CD4-positive, alpha-beta T cell treated with Interleukin-15 for 1 hour (primary cell): ENCODE results near the gene MAP3K1.
"Not testable (repeated sequence)": the region's sequence is repeated elsewhere in the genome, so short reads cannot be mapped to it uniquely, and the experiment has no call there.

Experiments used
- DNase-seq: peaks from one replicate; pipeline ENCODE4 v3.0.0-alpha.2; 2020

The MAP3K1 gene

GRCh38 chr5:56814963-56815657 is at the start of gene MAP3K1:
TSS of gene MAP3K1 (plus strand) at chr5:56815549. CDS start at chr5:56815574, 25 bp downstream.
- peak; percentile 82 for DNase-seq

- DNase-seq: no peak
Measured at GRCh38 chr5:56766926-56767325, 48.4 kb upstream of the MAP3K1 start.

- no peak for DNase-seq
Measured at GRCh38 chr5:56769875-56770604, 45.3 kb upstream of the MAP3K1 start.

- DNase-seq: no peak
Measured at GRCh38 chr5:56772767-56773166, 42.6 kb upstream of the MAP3K1 start.

GRCh38 chr5:56774957-56775356 is 40.4 kb upstream of the MAP3K1 start:
- no peak for DNase-seq

- not testable (repeated sequence) for DNase-seq
Measured at GRCh38 chr5:56776212-56776846, 39.0 kb upstream of the MAP3K1 start.

- DNase-seq: no peak
Measured at GRCh38 chr5:56783261-56783660, 32.1 kb upstream of the MAP3K1 start.

- no peak for DNase-seq
Measured at GRCh38 chr5:56786346-56786745, 29.0 kb upstream of the MAP3K1 start.

GRCh38 chr5:56791396-56791795 is 24.0 kb upstream of the MAP3K1 start:
- DNase-seq: no peak

GRCh38 chr5:56798521-56798920 is 16.8 kb upstream of the MAP3K1 start:
- DNase-seq: no peak

- DNase-seq: no peak
Measured at GRCh38 chr5:56800186-56800585, 15.2 kb upstream of the MAP3K1 start.

GRCh38 chr5:56801256-56801655 is 14.1 kb upstream of the MAP3K1 start:
- no peak for DNase-seq

GRCh38 chr5:56802205-56802604 is 13.1 kb upstream of the MAP3K1 start:
- DNase-seq: no peak

GRCh38 chr5:56803025-56803424 is 12.3 kb upstream of the MAP3K1 start:
- no peak for DNase-seq

- no peak for DNase-seq
Measured at GRCh38 chr5:56803894-56804293, 11.5 kb upstream of the MAP3K1 start.

- no peak for DNase-seq
Measured at GRCh38 chr5:56807679-56808078, 7.7 kb upstream of the MAP3K1 start.

GRCh38 chr5:56808211-56808610 is 7.1 kb upstream of the MAP3K1 start:
- no peak for DNase-seq

GRCh38 chr5:56810826-56811225 is 4.5 kb upstream of the MAP3K1 start:
- DNase-seq: no peak

GRCh38 chr5:56812110-56812509 is 3.2 kb upstream of the MAP3K1 start:
- DNase-seq: no peak

- DNase-seq: no peak
Measured at GRCh38 chr5:56813302-56813701, 2.0 kb upstream of the MAP3K1 start.

- peak; percentile 35 for DNase-seq
Measured at GRCh38 chr5:56814361-56814962, 887 bp upstream of the MAP3K1 start.

GRCh38 chr5:56815658-56816545 is 553 bp downstream of the MAP3K1 start:
- peak; percentile 27 for DNase-seq
